T-helper 17 cell (primary cell): ENCODE measurements around the gene PDE6B. TPM values are rescaled to one million over a fixed set of nuclear protein-coding genes. Genes with fewer than 3 reads are reported as not detected.
"Not testable (repeated sequence)": the region's sequence is repeated elsewhere in the genome, so short reads cannot be mapped to it uniquely, and the experiment has no call there.

Source experiments
- ATAC-seq: fragments of 150-1000 bp; cut with Tn5 transposase; 2 replicates; pipeline ENCODE4 v1.10.0; 2021; ENCODE audit warnings: mild to moderate bottlenecking, moderate library complexity
- DNase-seq, 3 donors: peaks; one replicate each; pipeline versions ENCODE4 v3.0.0 to v3.0.0-alpha.2; 2020 to 2021
- H3K9me3 ChIP-seq: one replicate; pipeline ENCODE4 v1.7.0; 2013; ENCODE audit warnings: low read length, mild to moderate bottlenecking; ENCODE audit not compliant: control insufficient read depth, poor library complexity, severe bottlenecking
- H3K27ac Mint-ChIP-seq: one replicate; pipeline ENCODE4 v1.8.0; 2022; ENCODE audit warnings: mild to moderate bottlenecking, moderate library complexity, mixed read lengths
- H3K27me3 Mint-ChIP-seq: one replicate; pipeline ENCODE4 v1.8.0; 2022; ENCODE audit warnings: mixed read lengths
- H3K36me3 Mint-ChIP-seq: one replicate; pipeline ENCODE4 v1.8.0; 2022; ENCODE audit warnings: low read depth, mixed read lengths
- H3K4me1 Mint-ChIP-seq: one replicate; pipeline ENCODE4 v1.8.0; 2022; ENCODE audit warnings: mild to moderate bottlenecking, mixed read lengths
- H3K4me3 Mint-ChIP-seq: one replicate; pipeline ENCODE4 v1.8.0; 2022; ENCODE audit warnings: mild to moderate bottlenecking, moderate library complexity, mixed read lengths
- total RNA-seq, 4 donors: library from RNA in 2 of 4; stranded (reverse) in 2 of 4; gene quantifications; one replicate each; pipeline ENCODE4 v1.2.3 and lab custom pipeline; 2022 to 2026

PDE6B gene
- total RNA-seq, 2 donors from 2014 or later, result 10.2 to 11.5 TPM

DNA sequence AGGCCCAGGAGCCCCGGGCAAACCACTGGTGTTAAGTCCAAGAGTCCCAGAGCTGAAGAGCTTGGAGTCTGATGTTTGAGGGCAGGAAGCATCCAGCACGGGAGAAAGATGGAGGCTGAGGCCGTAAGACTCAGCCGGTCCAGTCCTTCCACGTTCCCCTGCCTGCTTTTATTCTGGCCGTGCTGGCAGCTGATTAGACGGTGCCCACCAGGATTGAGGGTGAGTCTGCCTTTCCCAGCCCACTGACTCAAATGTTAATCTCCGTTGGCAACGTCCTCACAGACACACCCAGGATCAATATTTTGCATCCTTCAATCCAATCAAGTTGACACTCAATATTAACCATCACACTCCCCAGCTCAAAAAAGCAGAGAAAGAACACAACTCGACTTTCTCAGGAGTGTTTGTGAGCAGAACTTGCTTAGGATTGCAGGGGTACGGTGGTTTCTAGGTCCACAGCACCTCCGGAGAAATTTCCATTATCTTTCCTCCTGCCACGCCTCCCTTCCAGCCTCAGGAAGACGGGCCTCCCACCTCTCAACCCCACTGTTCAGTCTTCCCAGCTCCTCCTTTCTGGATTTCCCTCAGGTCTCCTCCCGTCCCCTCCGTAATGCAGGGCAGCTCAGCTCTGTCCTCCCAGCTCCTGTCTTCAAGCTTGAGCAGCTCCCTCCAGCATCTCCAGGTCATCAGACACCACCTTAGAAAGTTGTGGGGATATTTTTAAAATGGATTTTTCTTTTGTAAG is 36.0 kb upstream of the PDE6B start:
- Mint-ChIP-seq H3K36me3 (peaks cover 5% of the 10 kb centered on the region), H3K27me3 (peaks cover 22% of the 10 kb centered on the region), H3K27ac (no peak overlapping the region), H3K4me1 (no peaks in the 10 kb centered on the region), H3K4me3 (no peak overlapping the region)
- DNase-seq, result no peak
- ATAC-seq, result no peak
- no peaks in the 10 kb centered on the region for H3K9me3 ChIP-seq

DNA sequence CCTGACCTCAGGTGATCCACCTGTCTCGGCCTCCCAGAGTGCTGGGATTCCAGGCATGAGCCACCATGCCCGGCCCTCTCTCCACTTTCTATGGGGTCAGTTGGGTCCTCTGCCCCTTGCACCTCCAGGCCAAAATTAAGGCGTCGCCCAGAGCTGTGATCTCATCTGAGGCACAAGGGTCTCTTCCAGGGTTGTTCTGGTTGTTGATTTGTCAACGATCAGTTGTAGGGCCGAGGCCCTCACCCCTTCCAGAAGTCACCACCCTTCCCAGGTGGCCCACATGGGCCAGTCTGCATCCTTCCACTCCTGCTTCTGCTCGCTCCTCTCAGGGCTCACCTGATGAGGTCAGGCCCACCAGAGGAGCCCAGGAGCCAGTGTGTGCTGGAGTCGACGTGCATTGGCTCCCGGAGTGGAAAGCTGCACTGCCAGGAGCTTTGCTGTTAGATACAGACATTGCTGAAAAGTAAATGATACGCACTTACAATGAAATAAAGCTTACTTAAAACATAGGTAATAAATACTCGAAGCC is 35.0 kb upstream of the PDE6B start:
- no peak overlapping the region for H3K4me3 Mint-ChIP-seq
- ATAC-seq, result no peak
- H3K27ac Mint-ChIP-seq, result no peak overlapping the region
- H3K36me3 Mint-ChIP-seq, result peaks cover 5% of the 10 kb centered on the region
- no peaks in the 10 kb centered on the region for H3K4me1 Mint-ChIP-seq
- no peaks in the 10 kb centered on the region for H3K9me3 ChIP-seq
- H3K27me3 Mint-ChIP-seq, result peaks cover 22% of the 10 kb centered on the region
- DNase-seq, result no peak

DNA sequence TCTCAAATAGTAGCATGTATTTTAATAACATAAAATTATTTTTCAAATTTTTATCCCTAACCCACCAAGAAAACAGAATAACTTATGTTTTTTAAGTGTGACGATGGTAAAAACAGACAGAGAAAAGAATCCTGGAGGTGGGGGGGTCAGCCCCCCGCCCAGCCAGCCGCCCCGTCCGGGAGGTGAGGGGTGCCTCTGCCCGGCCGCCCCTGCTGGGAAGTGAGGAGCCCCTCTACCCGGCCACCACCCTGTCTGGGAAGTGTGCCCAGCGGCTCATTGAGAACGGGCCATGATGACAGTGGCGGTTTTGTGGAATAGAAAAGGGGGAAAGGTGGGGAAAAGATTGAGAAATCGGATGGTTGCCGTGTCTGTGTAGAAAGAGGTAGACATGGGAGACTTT is 33.2 kb upstream of the PDE6B start:
- not testable (repeated sequence) for H3K36me3 Mint-ChIP-seq, ATAC-seq, H3K4me3 Mint-ChIP-seq, DNase-seq, H3K4me1 Mint-ChIP-seq, H3K9me3 ChIP-seq, H3K27ac Mint-ChIP-seq
- peaks cover 22% of the 10 kb centered on the region for H3K27me3 Mint-ChIP-seq

DNA sequence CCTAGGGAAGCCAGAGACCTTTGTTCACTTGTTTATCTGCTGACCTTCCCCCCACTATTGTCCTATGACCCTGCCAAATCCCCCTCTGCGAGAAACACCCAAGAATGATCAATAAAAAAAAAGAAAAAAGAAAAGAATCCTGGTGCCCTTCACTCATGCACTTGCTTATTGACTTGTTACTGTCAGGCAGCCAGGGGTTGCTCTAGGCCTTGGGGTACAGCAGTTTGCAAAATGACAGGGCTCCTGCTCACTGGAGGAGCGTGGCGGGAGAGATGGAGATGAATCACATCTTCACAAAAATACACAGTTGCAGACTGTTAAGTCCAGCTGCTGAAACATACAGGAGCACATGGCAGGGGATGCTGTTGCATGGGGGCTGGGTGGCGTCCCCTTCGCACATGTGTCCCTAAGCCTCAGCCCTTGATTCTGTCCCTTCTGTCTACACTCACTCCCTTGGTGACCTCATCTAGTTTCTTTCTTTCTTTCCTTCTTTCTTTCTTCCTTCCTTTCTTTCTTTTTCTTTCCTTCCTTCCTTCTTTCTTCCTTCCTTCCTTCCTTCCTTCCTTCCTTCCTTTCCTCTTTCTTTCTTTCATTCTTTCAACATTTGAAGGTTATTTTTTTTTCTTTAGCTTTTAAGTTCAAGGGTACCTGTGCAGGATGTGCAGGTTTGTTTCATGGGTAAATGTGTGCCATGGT is 32.4 kb upstream of the PDE6B start:
- peaks cover 17% of the 10 kb centered on the region for H3K27me3 Mint-ChIP-seq
- no peak overlapping the region for H3K4me3 Mint-ChIP-seq
- H3K4me1 Mint-ChIP-seq, result no peaks in the 10 kb centered on the region
- H3K9me3 ChIP-seq, result no peaks in the 10 kb centered on the region
- H3K27ac Mint-ChIP-seq, result no peak overlapping the region
- H3K36me3 Mint-ChIP-seq, result peaks cover 3% of the 10 kb centered on the region
- ATAC-seq (no peak), DNase-seq (no peak)

DNA sequence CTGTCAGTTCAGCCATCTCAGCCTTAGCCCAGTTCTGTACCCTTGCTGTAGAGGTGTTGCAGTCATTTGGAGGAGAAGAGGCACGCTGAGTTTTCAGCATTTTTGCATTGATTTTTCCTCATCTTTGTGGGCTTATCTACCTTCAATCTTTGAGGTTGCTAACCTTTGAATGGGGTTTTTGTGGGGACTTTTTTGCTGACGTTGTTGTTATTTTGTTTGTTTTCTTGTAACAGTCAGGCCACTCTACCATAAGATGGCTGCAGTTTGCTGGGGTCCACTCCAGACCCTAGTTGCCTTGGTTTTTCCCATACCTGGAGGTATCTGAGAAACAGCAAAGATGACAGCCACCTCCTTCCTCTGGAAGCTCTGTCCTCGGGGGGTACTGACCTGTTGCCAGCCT is 26.4 kb upstream of the PDE6B start:
- Mint-ChIP-seq H3K27ac (no peak overlapping the region), H3K4me3 (no peak overlapping the region), H3K36me3 (no peaks in the 10 kb centered on the region), H3K27me3 (peaks cover 27% of the 10 kb centered on the region), H3K4me1 (no peaks in the 10 kb centered on the region)
- no peak for DNase-seq
- no peaks in the 10 kb centered on the region for H3K9me3 ChIP-seq
- no peak for ATAC-seq

DNA sequence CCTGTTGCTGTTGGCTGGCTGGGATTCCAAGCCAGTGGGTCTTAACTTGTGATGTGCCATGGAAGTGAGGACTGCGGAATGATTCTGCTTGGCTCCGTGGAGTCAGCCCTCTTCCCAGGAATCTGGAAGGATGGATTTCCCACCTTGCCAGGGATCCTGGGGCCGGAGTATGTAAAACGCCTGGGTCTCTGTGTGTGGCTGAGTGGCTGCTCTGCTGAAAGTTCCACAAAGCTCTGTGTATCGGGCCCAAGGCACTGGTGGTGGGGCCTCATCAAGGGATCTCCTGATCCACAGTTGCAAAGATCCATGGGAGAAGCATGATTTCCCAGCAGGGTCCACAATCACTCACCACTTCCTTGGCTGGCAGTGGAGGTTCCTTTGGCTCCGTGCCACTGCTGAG is 25.2 kb upstream of the PDE6B start:
- no peaks in the 10 kb centered on the region for H3K36me3 Mint-ChIP-seq
- DNase-seq (no peak), ATAC-seq (no peak)
- no peaks in the 10 kb centered on the region for H3K9me3 ChIP-seq
- peaks cover 31% of the 10 kb centered on the region for H3K27me3 Mint-ChIP-seq
- H3K27ac Mint-ChIP-seq, result no peak overlapping the region
- no peaks in the 10 kb centered on the region for H3K4me1 Mint-ChIP-seq
- H3K4me3 Mint-ChIP-seq, result no peak overlapping the region

DNA sequence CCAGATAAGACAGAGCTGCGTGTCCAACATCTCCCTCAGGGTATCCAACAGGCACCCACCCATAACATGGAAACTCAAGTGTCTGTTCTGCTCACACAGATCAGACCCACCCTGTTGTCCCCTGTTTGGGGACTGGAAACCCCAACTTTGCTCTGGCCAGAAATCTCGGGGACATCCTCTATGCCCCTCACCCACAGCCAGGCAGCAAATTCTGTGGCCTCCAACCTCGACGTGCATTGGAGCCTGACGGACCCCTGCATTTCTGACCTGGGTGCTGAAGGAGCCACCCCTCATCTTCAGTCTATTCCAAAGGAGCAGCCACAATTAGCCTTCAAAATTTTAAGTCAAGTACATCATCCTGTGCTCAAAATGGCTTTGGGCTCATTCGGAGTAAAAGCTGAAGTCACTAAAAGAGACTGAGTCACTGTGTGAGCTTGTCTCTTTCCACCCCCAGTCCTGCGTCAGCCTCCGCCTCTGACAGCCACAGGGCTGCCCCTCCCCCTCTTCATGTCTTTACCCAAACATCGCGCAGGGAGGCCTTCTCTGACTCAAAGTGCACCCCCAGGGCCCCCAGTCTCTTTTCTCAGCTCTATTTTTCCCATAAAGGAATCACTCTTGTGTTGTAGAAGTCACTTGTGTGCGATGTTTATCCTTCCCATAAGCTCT is 24.4 kb upstream of the PDE6B start:
- no peaks in the 10 kb centered on the region for H3K36me3 Mint-ChIP-seq

DNA sequence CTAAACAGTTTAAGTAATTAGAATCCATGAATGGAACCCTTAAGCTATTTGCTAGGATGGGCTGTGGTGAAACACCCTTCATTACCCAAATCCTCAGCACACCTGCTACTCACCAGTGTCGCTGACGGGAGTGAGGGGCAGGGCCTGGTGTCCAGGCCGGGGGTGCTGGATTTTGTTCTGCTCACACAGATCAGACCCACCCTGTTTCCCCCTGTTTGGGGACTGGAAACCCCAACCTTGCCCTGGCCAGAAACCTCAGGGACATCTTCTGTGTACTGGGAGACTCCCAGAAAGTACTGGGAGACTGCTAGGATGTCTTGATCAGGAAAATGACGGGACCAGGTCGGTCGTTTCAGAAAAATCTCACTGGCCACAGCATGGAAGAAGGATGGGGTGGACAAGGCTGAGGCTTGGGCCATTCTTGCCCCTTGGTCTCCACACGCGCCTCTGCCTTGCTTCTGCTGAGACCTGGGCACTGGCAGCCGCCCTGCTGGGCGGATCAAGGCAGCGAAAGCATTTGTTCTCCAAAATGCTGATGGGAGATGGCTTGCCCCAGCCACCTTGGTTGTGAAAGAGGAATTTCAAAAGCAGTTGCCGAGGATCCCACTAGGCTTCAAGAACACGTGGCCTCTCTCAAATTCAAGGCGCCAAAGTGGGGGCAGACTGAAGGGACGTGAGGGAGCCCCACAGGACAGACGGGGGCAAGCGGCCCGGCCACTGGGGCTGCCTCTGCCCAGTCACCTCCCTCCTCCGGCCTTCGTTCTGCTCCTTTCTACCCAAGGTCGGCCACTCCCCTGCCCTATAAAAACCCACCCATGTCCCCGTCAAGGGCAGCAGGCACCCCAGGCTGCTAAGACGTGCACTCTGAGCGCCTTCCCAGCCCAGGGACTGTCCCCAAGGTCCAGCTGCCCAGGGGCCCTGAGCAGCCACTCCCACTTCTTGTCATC is 23.5 kb upstream of the PDE6B start:
- ATAC-seq, result no peak
- H3K4me3 Mint-ChIP-seq, result no peak overlapping the region
- H3K27me3 Mint-ChIP-seq, result peaks cover 39% of the 10 kb centered on the region
- no peaks in the 10 kb centered on the region for H3K4me1 Mint-ChIP-seq
- H3K36me3 Mint-ChIP-seq, result no peaks in the 10 kb centered on the region
- no peak overlapping the region for H3K27ac Mint-ChIP-seq
- DNase-seq, result no peak
- no peaks in the 10 kb centered on the region for H3K9me3 ChIP-seq

More for the DNA sequence above, 24.4 kb upstream of the PDE6B start:
- Mint-ChIP-seq H3K27me3 (peaks cover 39% of the 10 kb centered on the region), H3K27ac (no peak overlapping the region), H3K4me3 (no peak overlapping the region), H3K4me1 (no peaks in the 10 kb centered on the region)
- no peaks in the 10 kb centered on the region for H3K9me3 ChIP-seq
- DNase-seq (no peak), ATAC-seq (no peak)

DNA sequence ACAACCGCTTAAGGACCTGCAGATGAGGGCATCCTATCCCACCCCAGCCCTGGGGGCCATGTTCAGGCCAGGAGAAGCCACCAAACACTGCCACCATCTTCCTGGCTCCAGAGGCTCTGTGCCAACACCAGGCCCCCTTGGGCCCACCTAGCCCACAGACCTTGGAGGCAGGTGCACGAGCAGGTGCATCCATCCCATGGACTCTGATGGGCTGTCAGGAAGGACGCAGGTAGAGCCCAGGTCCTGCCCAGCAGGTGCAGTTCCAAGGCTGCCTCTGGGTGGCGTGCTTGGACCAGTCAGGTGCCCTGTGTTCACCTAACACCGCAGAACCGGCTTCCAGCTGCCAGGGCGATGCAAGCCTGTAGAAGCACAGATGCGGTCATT is 22.8 kb upstream of the PDE6B start:
- H3K36me3 Mint-ChIP-seq, result no peaks in the 10 kb centered on the region
- H3K27ac Mint-ChIP-seq, result no peak overlapping the region
- no peak overlapping the region for H3K4me3 Mint-ChIP-seq
- no peaks in the 10 kb centered on the region for H3K4me1 Mint-ChIP-seq
- no peak for ATAC-seq
- peaks cover 39% of the 10 kb centered on the region for H3K27me3 Mint-ChIP-seq
- H3K9me3 ChIP-seq, result no peaks in the 10 kb centered on the region
- DNase-seq, result no peak

DNA sequence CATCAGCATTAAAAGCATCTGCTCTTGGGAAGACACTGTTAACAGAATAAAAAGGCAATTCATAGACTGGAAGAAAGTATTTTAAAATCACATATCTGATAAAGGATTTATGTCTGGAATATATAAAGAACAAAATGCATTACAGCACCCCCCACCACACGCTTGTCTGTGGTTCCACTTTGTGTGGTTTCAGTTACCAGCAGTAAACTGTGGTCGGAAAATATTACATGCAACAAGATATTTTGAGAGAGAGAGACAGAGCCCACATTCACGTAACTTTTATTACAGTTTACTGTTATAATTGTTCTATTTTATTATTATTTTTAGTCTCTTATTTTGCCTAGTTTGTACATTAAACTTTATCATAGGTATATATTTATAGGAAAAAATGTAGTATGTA is 21.2 kb upstream of the PDE6B start:
- DNase-seq, result no peak

DNA sequence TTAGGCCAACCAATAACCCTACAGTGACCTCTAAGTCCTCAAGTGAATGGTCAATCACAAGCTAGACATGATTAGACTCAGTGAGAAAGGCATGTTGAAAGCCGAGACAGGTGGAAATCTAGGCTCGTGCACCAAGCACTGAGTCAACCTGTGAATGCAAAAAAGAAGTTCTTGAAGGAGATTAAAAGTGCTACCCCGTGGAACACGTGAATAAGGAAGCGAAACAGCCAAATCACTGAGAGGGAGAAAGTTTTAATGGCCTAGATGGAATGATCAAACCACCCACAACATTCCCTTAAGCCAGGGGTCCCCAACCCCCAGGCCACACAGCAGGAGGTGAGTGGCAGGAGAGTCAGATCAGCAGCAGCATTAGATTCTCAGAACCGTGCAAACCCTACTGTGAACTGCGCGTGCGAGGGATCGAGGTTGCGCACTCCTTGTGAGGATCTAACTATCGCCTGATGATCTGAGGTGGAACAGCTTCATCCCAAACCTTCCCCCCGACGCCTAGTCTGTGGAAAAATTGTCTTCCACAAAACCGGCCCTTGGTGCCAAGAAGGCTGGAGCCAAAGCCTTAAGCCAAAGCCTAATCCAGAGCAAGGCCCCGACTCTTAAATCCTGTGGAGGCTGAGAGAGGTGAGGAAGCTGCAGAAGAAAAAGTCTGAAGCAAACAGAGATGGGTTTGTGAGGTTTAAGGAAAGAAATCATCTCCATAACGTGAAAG is 19.5 kb upstream of the PDE6B start:
- no peaks in the 10 kb centered on the region for H3K9me3 ChIP-seq
- no peaks in the 10 kb centered on the region for H3K36me3 Mint-ChIP-seq
- ATAC-seq (no peak), DNase-seq (no peak)
- H3K4me1 Mint-ChIP-seq, result no peaks in the 10 kb centered on the region
- peaks cover 54% of the 10 kb centered on the region for H3K27me3 Mint-ChIP-seq
- no peak overlapping the region for H3K27ac Mint-ChIP-seq
- no peak overlapping the region for H3K4me3 Mint-ChIP-seq

More for the DNA sequence above, 21.2 kb upstream of the PDE6B start:
- H3K36me3 Mint-ChIP-seq, result no peaks in the 10 kb centered on the region
- no peak for ATAC-seq
- H3K27ac Mint-ChIP-seq, result no peak overlapping the region
- H3K4me1 Mint-ChIP-seq, result no peaks in the 10 kb centered on the region
- H3K9me3 ChIP-seq, result no peaks in the 10 kb centered on the region
- peaks cover 43% of the 10 kb centered on the region for H3K27me3 Mint-ChIP-seq
- H3K4me3 Mint-ChIP-seq, result no peak overlapping the region

DNA sequence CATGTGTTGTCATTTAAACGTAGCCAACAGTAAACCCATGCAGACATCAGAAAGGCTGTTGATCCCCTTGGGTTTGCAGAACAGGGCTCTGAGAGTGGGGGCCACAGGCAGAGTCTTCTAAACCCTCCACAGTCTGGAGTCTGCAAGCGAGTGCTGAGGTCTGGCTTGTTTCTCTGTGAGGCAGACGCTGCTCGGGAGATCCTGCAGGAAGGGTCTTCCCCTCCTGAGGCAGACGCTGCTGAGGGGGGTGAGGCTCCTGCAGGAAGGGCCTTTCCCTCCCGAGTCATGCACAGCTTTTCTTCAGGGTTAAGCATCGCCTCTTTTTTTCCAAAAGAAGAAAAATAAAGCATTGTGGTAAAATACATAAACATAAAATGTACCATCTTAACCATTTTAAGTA is 17.1 kb upstream of the PDE6B start:
- Mint-ChIP-seq H3K27me3 (peaks cover 38% of the 10 kb centered on the region), H3K27ac (no peak overlapping the region), H3K36me3 (no peaks in the 10 kb centered on the region), H3K4me3 (no peak overlapping the region), H3K4me1 (no peaks in the 10 kb centered on the region)
- no peaks in the 10 kb centered on the region for H3K9me3 ChIP-seq
- no peak for DNase-seq
- no peak for ATAC-seq
